GM23338 (cell line): ENCODE measurements around the gene TMEM119. TPM values are rescaled to one million over a fixed set of nuclear protein-coding genes. Genes with fewer than 3 reads are reported as not detected.

ENCODE experiments used
- ATAC-seq: fragments of 200-7000 bp; cut with Tn5 transposase; 3 replicates; pipeline ENCODE4 v1.9.1; 2020
- DNase-seq: peaks from one replicate; pipeline ENCODE4 v3.0.0-alpha.2; 2015; ENCODE audit warnings: low spot score
- H2AFZ ChIP-seq: fragments of 200-600 bp; sonication (generic); 2 replicates; pipeline ENCODE4 v1.8.0; 2016; ENCODE audit warnings: antibody characterized with exemption, mild to moderate bottlenecking, moderate library complexity
- H3F3A ChIP-seq: fragments of 200-600 bp; sonication (generic); replicated peaks from 2 replicates; pipeline ENCODE4 v1.8.0; 2017; ENCODE audit warnings: antibody characterized with exemption, mixed run types, low read depth
- H3K27ac ChIP-seq: fragments of 200-600 bp; sonication (generic); 2 replicates; pipeline ENCODE4 v1.6.1; 2016; ENCODE audit warnings: low read depth
- H3K27me3 ChIP-seq: fragments of 200-600 bp; sonication (generic); 2 replicates; pipeline ENCODE4 v1.8.0; 2016; ENCODE audit warnings: mild to moderate bottlenecking, mixed run types, moderate library complexity; ENCODE audit not compliant: insufficient read depth
- H3K36me3 ChIP-seq: fragments of 200-600 bp; sonication (generic); 2 replicates; pipeline ENCODE4 v1.8.0; 2016; ENCODE audit warnings: mild to moderate bottlenecking; ENCODE audit not compliant: insufficient read depth
- H3K4me1 ChIP-seq: fragments of 200-600 bp; sonication (generic); 2 replicates; pipeline ENCODE4 v1.8.0; 2016; ENCODE audit warnings: mild to moderate bottlenecking, moderate library complexity; ENCODE audit not compliant: insufficient read depth
- H3K4me2 ChIP-seq: fragments of 200-600 bp; sonication (generic); 2 replicates; pipeline ENCODE4 v1.7.1; 2017; ENCODE audit warnings: mixed run types
- H3K4me3 ChIP-seq: fragments of 200-600 bp; sonication (generic); 2 replicates; pipeline ENCODE4 v1.6.1; 2016; ENCODE audit warnings: mixed run types
- H3K79me2 ChIP-seq: fragments of 200-600 bp; sonication (generic); replicated peaks from 2 replicates; pipeline ENCODE4 v1.8.0; 2017; ENCODE audit warnings: mild to moderate bottlenecking; ENCODE audit not compliant: insufficient read depth
- H3K9me2 ChIP-seq: fragments of 200-600 bp; sonication (generic); 2 replicates; pipeline ENCODE4 v1.8.0; 2017; ENCODE audit not compliant: insufficient read depth
- H4K20me1 ChIP-seq: fragments of 200-600 bp; sonication (generic); replicated peaks from 2 replicates; pipeline ENCODE4 v1.8.0; 2017; ENCODE audit warnings: mild to moderate bottlenecking; ENCODE audit not compliant: insufficient read depth
- H3K27ac Mint-ChIP-seq: 2 replicates; pipeline ENCODE4 v1.8.0; 2020; ENCODE audit warnings: inconsistent platforms, mild to moderate bottlenecking, moderate library complexity, mixed read lengths
- H3K27me3 Mint-ChIP-seq: 3 replicates; pipeline ENCODE4 v1.8.0; 2022; ENCODE audit warnings: low read depth, mild to moderate bottlenecking, moderate library complexity, mixed read lengths, inconsistent platforms; ENCODE audit not compliant: insufficient read depth, poor library complexity
- H3K36me3 Mint-ChIP-seq: 3 replicates; pipeline ENCODE4 v1.8.0; 2021; ENCODE audit warnings: low read depth, mild to moderate bottlenecking, inconsistent platforms, moderate library complexity, mixed read lengths
- H3K4me1 Mint-ChIP-seq: 3 replicates; pipeline ENCODE4 v1.8.0; 2020; ENCODE audit warnings: mild to moderate bottlenecking, inconsistent platforms, mixed read lengths
- H3K4me3 Mint-ChIP-seq: 3 replicates; pipeline ENCODE4 v1.8.0; 2021; ENCODE audit warnings: moderate library complexity, mild to moderate bottlenecking, inconsistent platforms, mixed read lengths
- H3K9me3 Mint-ChIP-seq: 3 replicates; pipeline ENCODE4 v1.8.0; 2020; ENCODE audit warnings: moderate library complexity, mild to moderate bottlenecking, inconsistent platforms, mixed read lengths
- CREB1 ChIP-seq: fragments of 250-450 bp; sonication (Bioruptor Pico); IDR thresholded peaks from 2 replicates; pipeline ENCODE4 v1.5.0; 2020; ENCODE audit warnings: low read depth, mild to moderate bottlenecking, moderate library complexity
- CTCF ChIP-seq, 2 experiments: fragments of 200-600 bp in 1 of 2; sonication (generic) in 1 of 2; conservative IDR thresholded peaks; 2 replicates each; pipeline versions ENCODE4 v1.5.1 to v1.6.1; 2016 to 2017; ENCODE audit warnings: antibody characterized with exemption in 2 of 2, low read depth in 2 of 2, mild to moderate bottlenecking in 2 of 2, moderate library complexity in 1 of 2
- ETS1 ChIP-seq: IDR thresholded peaks from 2 replicates; pipeline ENCODE4 v1.6.1; 2016; ENCODE audit warnings: antibody characterized with exemption
- EZH2 ChIP-seq: fragments of 200-600 bp; sonication (generic); IDR thresholded peaks from one replicate; pipeline ENCODE4 v1.8.0; 2017; ENCODE audit warnings: antibody characterized with exemption, mild to moderate bottlenecking, low read depth; ENCODE audit not compliant: unreplicated experiment
- EZH2phosphoT487 ChIP-seq: fragments of 200-600 bp; sonication (generic); IDR thresholded peaks from one replicate; pipeline ENCODE4 v1.8.1; 2018; ENCODE audit warnings: antibody characterized with exemption; ENCODE audit not compliant: unreplicated experiment
- JUNB ChIP-seq: IDR thresholded peaks from one replicate; pipeline ENCODE4 v1.6.1; 2016; ENCODE audit warnings: antibody characterized with exemption; ENCODE audit not compliant: unreplicated experiment
- NANOG ChIP-seq: IDR thresholded peaks from 2 replicates; pipeline ENCODE4 v1.6.1; 2016; ENCODE audit warnings: antibody characterized with exemption, borderline replicate concordance
- POLR2AphosphoS5 ChIP-seq: IDR thresholded peaks from 2 replicates; pipeline ENCODE4 v1.6.1; 2016; ENCODE audit warnings: antibody characterized with exemption, low read depth
- REST ChIP-seq: IDR thresholded peaks from one replicate; pipeline ENCODE4 v1.6.1; 2018; ENCODE audit warnings: antibody characterized with exemption; ENCODE audit not compliant: unreplicated experiment
- STAT1 ChIP-seq: IDR thresholded peaks from one replicate; pipeline ENCODE4 v1.6.1; 2016; ENCODE audit warnings: antibody characterized with exemption; ENCODE audit not compliant: unreplicated experiment
- ZNF114 ChIP-seq: fragments of 250-450 bp; sonication (Bioruptor Pico); IDR thresholded peaks from 2 replicates; pipeline ENCODE4 v1.5.0; 2020; ENCODE audit warnings: mild to moderate bottlenecking, moderate library complexity
- ZNF331 ChIP-seq: fragments of 250-450 bp; sonication (Bioruptor Pico); IDR thresholded peaks from 2 replicates; pipeline ENCODE4 v1.5.0; 2020; ENCODE audit warnings: low read depth, mild to moderate bottlenecking, moderate library complexity
- polyA plus RNA-seq: library from polyadenylated mRNA; unstranded; fragments of >200 nt; fragmentation: Nextera tagmentation; extraction: Ambion mirVana; gene quantifications from 2 replicates; pipeline ENCODE4 v1.2.1, GENCODE V29; 2016
- total RNA-seq: library from RNA; depleted of rRNA; stranded (reverse); fragments of >200 nt; shearing (Covaris generic); gene quantifications from 2 replicates; pipeline ENCODE4 v1.2.3, GENCODE V29; 2014
- TF ChIP-seq, protein P1 (sequence below): fragments of 250-450 bp; sonication (Bioruptor Pico); IDR thresholded peaks from 2 replicates; pipeline ENCODE4 v1.5.0; 2020; ENCODE audit warnings: mild to moderate bottlenecking, moderate library complexity

Gene TMEM119
- total and polyA plus RNA-seq, 2 experiments from 2014 or later: 0.06 to 0.07 TPM

DNA sequence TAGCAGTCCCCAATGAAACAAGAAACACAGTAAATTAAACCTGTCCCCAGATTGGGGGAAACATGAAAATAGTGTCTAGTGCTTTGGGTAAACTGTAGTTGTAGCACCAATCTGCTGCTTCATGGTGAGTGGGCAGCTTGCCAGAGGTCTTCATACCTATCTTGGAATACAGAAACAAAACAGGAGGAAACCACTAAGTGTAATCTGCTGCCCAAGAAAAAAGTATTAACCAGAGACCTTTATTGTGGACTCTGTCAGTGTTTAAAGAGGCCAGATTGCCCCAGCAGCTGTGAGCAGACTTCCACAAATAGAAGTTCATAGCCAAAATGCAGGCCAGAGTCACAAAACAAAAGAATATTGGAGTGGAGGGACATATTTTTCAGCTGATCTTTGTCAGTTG is 33.2 kb downstream of the TMEM119 start:
- H4K20me1 ChIP-seq: peaks cover 13% of the 10 kb centered on the region; the same call in 1 of the 2 replicates
- H3K4me2 ChIP-seq: no peak overlapping the region
- H3K36me3 ChIP-seq: peaks cover 50% of the 10 kb centered on the region
- Mint-ChIP-seq H3K4me1 (peaks cover 6% of the 10 kb centered on the region), H3K27me3 (no peaks in the 10 kb centered on the region), H3K36me3 (peaks cover 61% of the 10 kb centered on the region), H3K27ac (no peak overlapping the region), H3K9me3 (no peaks in the 10 kb centered on the region; the same call in 2 of the 3 replicates), H3K4me3 (no peak overlapping the region)
- no peaks in the 10 kb centered on the region for H3K9me2 ChIP-seq
- H3F3A ChIP-seq: peaks cover 8% of the 10 kb centered on the region; the same call in 1 of the 2 replicates
- no peak overlapping the region for H3K27ac ChIP-seq
- H3K27me3 ChIP-seq: no peaks in the 10 kb centered on the region
- no peak for TF ChIP-seq EZH2
- no peak for TF ChIP-seq ZNF114
- TF ChIP-seq STAT1: no peak
- no peak for TF ChIP-seq CTCF (conservative IDR thresholded peaks at IDR 0.05; ENCODE audit: low read depth in 2 of 2)
- no peak for TF ChIP-seq ETS1
- TF ChIP-seq REST: no peak
- no peak for TF ChIP-seq EZH2phosphoT487
- TF ChIP-seq JUNB: no peak
- TF ChIP-seq ZNF331: no peak
- TF ChIP-seq CREB1 (CRISPR knock-in tag): no peak
- no peak for TF ChIP-seq POLR2AphosphoS5
- TF ChIP-seq, protein P1, sequence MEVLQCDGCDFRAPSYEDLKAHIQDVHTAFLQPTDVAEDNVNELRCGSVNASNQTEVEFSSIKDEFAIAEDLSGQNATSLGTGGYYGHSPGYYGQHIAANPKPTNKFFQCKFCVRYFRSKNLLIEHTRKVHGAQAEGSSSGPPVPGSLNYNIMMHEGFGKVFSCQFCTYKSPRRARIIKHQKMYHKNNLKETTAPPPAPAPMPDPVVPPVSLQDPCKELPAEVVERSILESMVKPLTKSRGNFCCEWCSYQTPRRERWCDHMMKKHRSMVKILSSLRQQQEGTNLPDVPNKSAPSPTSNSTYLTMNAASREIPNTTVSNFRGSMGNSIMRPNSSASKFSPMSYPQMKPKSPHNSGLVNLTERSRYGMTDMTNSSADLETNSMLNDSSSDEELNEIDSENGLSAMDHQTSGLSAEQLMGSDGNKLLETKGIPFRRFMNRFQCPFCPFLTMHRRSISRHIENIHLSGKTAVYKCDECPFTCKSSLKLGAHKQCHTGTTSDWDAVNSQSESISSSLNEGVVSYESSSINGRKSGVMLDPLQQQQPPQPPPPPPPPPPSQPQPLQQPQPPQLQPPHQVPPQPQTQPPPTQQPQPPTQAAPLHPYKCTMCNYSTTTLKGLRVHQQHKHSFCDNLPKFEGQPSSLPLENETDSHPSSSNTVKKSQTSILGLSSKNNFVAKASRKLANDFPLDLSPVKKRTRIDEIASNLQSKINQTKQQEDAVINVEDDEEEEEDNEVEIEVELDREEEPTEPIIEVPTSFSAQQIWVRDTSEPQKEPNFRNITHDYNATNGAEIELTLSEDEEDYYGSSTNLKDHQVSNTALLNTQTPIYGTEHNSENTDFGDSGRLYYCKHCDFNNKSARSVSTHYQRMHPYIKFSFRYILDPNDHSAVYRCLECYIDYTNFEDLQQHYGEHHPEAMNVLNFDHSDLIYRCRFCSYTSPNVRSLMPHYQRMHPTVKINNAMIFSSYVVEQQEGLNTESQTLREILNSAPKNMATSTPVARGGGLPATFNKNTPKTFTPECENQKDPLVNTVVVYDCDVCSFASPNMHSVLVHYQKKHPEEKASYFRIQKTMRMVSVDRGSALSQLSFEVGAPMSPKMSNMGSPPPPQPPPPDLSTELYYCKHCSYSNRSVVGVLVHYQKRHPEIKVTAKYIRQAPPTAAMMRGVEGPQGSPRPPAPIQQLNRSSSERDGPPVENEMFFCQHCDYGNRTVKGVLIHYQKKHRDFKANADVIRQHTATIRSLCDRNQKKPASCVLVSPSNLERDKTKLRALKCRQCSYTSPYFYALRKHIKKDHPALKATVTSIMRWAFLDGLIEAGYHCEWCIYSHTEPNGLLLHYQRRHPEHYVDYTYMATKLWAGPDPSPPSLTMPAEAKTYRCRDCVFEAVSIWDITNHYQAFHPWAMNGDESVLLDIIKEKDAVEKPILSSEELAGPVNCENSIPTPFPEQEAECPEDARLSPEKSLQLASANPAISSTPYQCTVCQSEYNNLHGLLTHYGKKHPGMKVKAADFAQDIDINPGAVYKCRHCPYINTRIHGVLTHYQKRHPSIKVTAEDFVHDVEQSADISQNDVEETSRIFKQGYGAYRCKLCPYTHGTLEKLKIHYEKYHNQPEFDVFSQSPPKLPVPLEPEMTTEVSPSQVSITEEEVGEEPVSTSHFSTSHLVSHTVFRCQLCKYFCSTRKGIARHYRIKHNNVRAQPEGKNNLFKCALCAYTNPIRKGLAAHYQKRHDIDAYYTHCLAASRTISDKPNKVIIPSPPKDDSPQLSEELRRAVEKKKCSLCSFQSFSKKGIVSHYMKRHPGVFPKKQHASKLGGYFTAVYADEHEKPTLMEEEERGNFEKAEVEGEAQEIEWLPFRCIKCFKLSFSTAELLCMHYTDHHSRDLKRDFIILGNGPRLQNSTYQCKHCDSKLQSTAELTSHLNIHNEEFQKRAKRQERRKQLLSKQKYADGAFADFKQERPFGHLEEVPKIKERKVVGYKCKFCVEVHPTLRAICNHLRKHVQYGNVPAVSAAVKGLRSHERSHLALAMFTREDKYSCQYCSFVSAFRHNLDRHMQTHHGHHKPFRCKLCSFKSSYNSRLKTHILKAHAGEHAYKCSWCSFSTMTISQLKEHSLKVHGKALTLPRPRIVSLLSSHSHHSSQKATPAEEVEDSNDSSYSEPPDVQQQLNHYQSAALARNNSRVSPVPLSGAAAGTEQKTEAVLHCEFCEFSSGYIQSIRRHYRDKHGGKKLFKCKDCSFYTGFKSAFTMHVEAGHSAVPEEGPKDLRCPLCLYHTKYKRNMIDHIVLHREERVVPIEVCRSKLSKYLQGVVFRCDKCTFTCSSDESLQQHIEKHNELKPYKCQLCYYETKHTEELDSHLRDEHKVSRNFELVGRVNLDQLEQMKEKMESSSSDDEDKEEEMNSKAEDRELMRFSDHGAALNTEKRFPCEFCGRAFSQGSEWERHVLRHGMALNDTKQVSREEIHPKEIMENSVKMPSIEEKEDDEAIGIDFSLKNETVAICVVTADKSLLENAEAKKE: no peak
- TF ChIP-seq NANOG: no peak
- DNase-seq: no peak
- no peak overlapping the region for H3K4me3 ChIP-seq
- no peaks in the 10 kb centered on the region; the same call in 1 of the 2 replicates for H3K4me1 ChIP-seq
- ATAC-seq: no peak
- peaks cover 32% of the 10 kb centered on the region for H3K79me2 ChIP-seq
- H2AFZ ChIP-seq: no peak overlapping the region
